Activated CD8-positive, alpha-beta memory T cell treated with anti-CD3 and anti-CD28 coated beads, Interleukin-2, amount 50 U/mL, for 1 hour (primary cell): ENCODE results near the gene RMDN2.
"Not testable (repeated sequence)": the region's sequence is repeated elsewhere in the genome, so short reads cannot be mapped to it uniquely, and the experiment has no call there.

Source experiments
- DNase-seq: peaks from one replicate; pipeline ENCODE4 v3.0.0-alpha.2; 2020; ENCODE audit errors: extremely low read depth

The RMDN2 gene

GRCh38 chr2:37898448-37898847 is 26.6 kb upstream of the RMDN2 start:
- DNase-seq: no peak

- no peak for DNase-seq
These were observed 22.1 kb upstream of the RMDN2 start for GRCh38 chr2:37902991-37903390.

DNA sequence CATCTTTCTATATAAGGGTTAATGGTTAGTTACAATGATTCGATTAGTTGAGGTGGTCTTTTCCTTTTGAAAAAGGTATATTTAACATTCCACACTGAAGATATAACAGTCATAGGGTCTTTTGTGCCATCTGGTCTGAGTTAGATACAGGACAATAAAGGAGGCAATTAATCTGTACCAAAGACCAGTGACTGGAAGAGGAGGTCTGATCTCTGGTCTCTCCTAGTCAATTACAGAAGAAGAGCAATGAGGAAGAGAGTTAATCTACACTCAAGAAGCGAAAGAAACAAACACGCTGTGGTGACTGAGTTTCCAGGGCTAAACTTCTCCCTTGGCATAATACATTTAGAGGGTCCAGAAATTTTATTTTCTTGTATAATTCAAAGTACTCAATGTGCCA is 20.7 kb upstream of the RMDN2 start:
- DNase-seq: no peak

- no peak for DNase-seq
These were observed 20.1 kb upstream of the RMDN2 start for GRCh38 chr2:37904993-37905392.

- no peak for DNase-seq
These were observed 19.0 kb upstream of the RMDN2 start for GRCh38 chr2:37906131-37906530.

DNA sequence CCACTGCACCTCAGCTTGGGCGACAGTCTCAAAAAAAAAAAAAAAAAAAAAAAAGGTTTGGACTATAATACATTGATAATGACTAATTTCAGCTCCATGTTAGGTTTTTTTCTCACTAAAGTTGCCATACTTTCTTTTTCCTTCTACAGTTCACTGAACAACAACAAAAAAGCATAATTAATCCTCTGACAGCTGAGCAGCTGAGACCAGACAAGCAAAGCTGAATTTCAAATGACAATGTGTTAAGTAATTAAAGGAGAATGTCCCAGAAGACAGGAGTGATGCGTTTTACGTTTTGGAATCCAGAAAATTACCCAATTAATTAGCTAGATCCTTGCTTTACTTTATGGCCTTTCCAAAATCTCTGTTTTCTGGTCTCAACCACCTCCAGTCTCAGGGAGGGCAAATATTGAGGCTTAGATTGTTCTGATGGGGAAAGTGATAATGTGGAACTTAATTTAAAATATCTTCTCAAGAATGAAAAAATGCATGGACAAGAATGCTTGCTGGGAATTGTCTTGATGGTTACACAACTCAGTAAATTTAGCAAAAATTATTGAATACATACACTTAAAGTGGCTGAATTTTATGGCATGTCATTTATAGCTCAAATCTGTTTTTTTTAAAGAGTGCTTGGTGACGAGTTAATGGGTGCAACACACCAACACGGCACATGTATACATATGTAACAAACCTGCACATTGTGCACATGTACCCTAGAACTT is 17.4 kb upstream of the RMDN2 start:
- no peak for DNase-seq

DNA sequence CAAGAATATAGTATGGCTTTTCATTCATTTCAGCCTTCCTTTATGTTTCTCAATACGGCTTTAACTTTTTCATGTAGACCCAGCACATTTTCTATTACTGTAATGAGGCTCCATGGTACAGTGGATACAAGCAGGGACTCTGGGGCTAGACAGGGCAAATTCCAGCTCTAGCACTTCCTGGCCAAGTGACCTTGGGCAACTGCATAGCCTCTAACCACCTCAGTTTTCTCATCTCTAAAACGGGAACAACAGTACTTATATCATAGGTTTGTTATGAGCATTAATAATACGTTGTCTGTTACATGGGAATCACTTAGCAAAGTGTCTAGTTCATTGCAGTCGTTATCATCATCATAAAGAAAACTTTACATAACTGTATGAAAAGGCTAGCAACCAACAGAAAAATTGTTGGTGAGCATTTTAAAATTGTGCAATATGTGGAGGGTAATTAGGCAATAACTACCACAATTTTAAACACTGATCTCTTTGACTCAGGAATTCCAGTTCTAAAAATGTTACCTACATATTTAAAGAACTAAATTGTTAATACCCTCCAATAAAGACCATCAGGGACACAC is 13.7 kb upstream of the RMDN2 start:
- DNase-seq: no peak

DNA sequence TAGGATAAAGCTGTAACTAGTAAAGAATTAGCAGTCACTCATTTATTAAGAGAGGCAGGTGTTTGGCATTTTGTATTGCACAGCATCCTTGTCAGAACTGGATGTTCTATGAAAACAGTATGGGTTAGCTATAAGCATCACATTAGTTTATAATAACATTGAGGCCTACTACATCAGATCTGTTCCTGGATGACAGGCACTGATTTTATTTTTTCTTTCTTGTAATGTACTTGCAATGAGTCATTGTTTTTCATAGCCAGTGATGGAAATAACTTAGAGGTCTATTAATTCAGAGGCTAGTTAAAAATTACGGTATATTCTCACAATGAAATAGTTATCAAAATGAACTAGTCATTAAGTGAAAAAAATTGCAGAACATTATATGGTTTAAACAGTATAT is 13.0 kb upstream of the RMDN2 start:
- no peak for DNase-seq

DNA sequence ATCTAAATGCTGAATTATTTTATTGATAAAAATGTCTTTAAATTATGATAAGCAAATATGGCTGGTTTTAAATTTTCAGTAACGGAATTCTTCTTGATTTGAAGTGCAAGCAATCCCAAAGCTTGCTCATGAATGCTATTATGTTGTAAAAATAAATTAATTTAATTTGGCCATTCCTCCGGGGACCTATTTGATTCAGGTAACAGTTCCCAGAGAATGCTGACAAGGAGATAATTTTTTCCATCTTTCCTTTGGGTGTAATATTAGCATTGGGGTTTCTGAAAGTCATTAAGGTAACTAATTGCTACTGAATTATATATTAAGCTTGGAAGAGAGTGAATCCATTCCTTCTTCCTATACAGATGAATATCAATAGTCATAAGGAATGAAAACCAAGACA is 12.5 kb upstream of the RMDN2 start:
- no peak for DNase-seq

DNA sequence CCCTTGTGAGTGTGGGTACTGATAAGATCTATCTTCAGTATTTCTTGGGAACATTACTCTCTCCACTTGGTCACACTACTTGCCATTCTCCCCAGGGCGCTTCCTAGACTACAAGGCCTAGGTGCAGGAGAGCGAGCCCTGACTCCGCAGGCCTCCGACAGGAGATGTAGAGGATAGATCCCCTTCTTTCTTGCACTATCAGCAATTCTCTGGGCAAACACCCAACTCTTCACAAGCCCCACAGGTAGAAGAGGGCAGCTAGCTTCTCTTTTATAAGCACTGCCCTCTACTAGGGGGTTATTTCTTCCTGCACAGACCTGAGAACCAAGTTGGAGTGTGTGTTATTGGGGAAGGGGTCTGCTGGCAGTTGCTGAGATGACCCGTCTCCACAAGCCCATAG is 10.7 kb upstream of the RMDN2 start:
- no peak for DNase-seq

GRCh38 chr2:37915773-37916172 is 9.3 kb upstream of the RMDN2 start:
- DNase-seq: no peak

- DNase-seq: no peak
These were observed 8.5 kb upstream of the RMDN2 start for GRCh38 chr2:37916512-37917082.

GRCh38 chr2:37917281-37918228 is 7.5 kb upstream of the RMDN2 start:
- DNase-seq: no peak

- DNase-seq: no peak
These were observed 6.3 kb upstream of the RMDN2 start for GRCh38 chr2:37918742-37919186.

- no peak for DNase-seq
These were observed 5.5 kb upstream of the RMDN2 start for GRCh38 chr2:37919631-37920032.

- DNase-seq: no peak
These were observed 4.5 kb upstream of the RMDN2 start for GRCh38 chr2:37920570-37920969.

- no peak for DNase-seq
These were observed 3.3 kb upstream of the RMDN2 start for GRCh38 chr2:37921781-37922180.

- no peak for DNase-seq
These were observed 1.6 kb upstream of the RMDN2 start for GRCh38 chr2:37923308-37924055.

DNA sequence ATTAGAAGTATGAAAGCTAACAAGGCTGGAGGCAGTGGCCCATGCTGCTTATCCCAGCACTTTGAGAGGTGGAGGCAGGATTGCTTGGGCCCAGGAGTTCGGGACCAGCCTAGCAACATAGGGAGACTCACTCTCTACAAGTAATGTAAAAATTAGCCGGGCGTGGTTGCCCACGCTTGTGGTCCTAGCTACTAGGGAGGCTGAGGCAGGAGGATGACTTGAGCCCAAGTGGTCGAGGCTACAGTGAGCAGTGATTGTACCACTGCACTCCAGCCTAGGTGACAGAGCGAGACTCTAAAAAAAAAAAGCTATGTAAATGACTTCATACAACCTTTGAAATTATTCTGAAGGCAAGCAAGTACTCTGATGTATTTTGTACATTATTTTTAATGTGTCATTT is 1.5 kb downstream of the RMDN2 start:
- DNase-seq: no peak

GRCh38 chr2:37928377-37928776 is 3.3 kb downstream of the RMDN2 start:
- no peak for DNase-seq

DNA sequence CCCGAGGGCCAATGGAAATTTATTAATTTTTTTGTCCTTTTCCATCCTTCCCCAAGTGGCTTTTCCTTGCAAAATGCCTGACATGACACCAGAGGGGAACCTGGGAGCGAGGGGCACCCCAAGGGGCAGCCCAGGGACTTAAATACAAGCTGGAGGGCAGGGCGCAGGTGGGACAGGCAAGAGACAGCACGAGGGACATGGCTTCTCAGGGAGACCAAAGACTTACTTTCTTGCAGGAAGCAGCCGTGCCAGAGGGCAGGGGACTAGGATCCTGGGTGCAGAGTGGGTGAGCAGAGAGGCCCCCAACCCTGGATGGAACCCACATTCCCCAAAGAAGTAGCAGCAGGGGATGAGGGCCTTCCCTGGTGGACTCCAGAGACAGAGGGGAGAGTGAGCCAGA is 5.3 kb downstream of the RMDN2 start:
- not testable (repeated sequence) for DNase-seq

DNA sequence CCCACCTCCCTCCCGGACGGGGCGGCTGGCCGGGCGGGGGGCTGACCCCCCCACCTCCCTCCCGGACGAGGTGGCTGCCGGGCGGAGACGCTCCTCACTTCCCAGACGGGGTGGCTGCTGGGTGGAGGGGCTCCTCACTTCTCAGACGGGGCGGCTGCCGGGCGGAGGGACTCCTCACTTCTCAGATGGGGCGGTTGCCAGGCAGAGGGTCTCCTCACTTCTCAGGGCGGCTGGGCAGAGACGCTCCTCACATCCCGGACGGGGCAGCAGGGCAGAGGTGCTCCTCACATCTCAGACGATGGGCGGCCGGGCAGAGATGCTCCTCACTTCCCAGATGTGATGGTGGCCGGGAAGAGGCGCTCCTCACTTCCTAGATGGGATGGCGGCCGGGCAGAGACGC is 7.8 kb downstream of the RMDN2 start:
- DNase-seq: not testable (repeated sequence)
